ENCODE data around the gene ZNF107. TPM values are rescaled to one million over a fixed set of nuclear protein-coding genes. Genes with fewer than 3 reads are reported as not detected.

The ZNF107 gene
- total RNA-seq (ENCODE audit: unreplicated experiment) = 10.3 TPM
- long read RNA-seq, partial matches to known transcripts = 0 of 5 reads
- long read RNA-seq, other reads (novel, unspliced or antisense) = 5 of 5 reads

- Mint-ChIP-seq H3K36me3 (ENCODE audit: unreplicated experiment) (no peaks in the 10 kb centered on the region), H3K9me3 (ENCODE audit: unreplicated experiment) (peaks cover 6% of the 10 kb centered on the region), H3K4me1 (ENCODE audit: low read depth, unreplicated experiment) (peaks cover 8% of the 10 kb centered on the region), H3K27me3 (ENCODE audit: unreplicated experiment) (peaks cover 2% of the 10 kb centered on the region), H3K4me3 (ENCODE audit: unreplicated experiment) (peak within 1 kb of the TSS; percentile 96), H3K27ac (ENCODE audit: unreplicated experiment) (peak within 1 kb of the TSS; percentile 99)
- DNase-seq = peak; percentile 90
- TF ChIP-seq, protein P1, sequence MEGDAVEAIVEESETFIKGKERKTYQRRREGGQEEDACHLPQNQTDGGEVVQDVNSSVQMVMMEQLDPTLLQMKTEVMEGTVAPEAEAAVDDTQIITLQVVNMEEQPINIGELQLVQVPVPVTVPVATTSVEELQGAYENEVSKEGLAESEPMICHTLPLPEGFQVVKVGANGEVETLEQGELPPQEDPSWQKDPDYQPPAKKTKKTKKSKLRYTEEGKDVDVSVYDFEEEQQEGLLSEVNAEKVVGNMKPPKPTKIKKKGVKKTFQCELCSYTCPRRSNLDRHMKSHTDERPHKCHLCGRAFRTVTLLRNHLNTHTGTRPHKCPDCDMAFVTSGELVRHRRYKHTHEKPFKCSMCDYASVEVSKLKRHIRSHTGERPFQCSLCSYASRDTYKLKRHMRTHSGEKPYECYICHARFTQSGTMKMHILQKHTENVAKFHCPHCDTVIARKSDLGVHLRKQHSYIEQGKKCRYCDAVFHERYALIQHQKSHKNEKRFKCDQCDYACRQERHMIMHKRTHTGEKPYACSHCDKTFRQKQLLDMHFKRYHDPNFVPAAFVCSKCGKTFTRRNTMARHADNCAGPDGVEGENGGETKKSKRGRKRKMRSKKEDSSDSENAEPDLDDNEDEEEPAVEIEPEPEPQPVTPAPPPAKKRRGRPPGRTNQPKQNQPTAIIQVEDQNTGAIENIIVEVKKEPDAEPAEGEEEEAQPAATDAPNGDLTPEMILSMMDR (IDR thresholded peaks at IDR 0.05; ENCODE audit: partially characterized antibody, unreplicated experiment) = no peak
These were observed at the start of gene ZNF107 for GRCh38 chr7:64665980-64666662. Gene ZNF107, plus strand, starts transcription at chr7:64666133. Its CDS starts 150 bp downstream, at chr7:64666283.

DNA sequence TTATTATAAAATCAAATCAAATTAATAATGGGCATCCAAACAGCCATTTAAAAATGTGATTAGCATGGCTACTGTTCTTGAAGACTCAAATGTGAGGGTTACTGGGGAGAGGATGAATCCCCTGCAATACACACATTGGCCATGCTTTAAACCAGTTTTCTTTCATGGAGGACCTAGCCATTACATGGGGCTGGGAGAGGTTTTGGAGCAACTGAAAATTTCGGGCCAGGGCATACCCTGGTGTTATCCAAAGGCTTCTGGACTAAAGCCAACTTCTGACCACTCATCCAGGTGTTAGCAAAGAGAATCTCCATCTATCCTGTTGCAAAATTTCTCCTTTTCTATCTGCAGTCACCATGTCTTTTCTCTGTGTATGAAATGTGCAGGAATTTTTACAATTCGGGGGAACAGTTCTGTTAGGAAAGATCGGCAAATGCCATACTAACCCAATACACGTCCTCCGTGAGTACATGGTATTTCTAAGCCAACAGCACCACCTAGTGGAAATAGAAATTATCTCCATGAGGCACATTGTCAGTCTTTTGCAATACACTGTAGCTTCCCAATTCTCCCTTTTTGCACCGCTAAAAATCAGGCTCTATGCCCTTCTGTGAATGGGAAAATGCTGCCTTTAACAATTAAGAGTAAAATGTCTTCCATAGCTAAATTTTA is 47.0 kb upstream of the ZNF107 start:
- DNase-seq = no peak
- TF ChIP-seq, protein P1 (IDR thresholded peaks at IDR 0.05; ENCODE audit: partially characterized antibody, unreplicated experiment) = peak; percentile 44
- peaks cover 20% of the 10 kb centered on the region for H3K9me3 Mint-ChIP-seq (ENCODE audit: unreplicated experiment)

DNA sequence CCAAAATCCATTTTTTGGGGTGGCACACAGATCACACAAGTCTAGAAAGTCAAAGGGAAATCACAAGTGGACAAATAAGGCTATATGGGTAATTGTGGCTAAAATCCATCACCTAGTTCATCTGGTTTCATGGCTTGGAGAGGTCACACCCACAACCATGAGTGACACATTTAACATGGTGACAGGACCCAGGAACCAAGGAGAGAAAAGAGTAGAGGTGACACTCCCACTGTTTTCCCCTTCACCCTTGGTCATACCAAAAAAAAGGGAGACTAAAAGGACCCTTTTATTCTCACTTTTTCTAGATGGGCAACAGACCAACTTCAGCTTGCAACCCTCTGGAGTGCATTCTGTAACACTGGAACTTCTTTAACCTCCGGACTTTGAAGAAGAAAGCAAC is 46.2 kb upstream of the ZNF107 start:
- TF ChIP-seq, protein P1 (IDR thresholded peaks at IDR 0.05; ENCODE audit: partially characterized antibody, unreplicated experiment) = no peak
- Mint-ChIP-seq H3K4me3 (ENCODE audit: unreplicated experiment) (no peak overlapping the region), H3K4me1 (ENCODE audit: low read depth, unreplicated experiment) (no peaks in the 10 kb centered on the region), H3K27me3 (ENCODE audit: unreplicated experiment) (no peaks in the 10 kb centered on the region), H3K36me3 (ENCODE audit: unreplicated experiment) (peaks cover 10% of the 10 kb centered on the region), H3K27ac (ENCODE audit: unreplicated experiment) (no peak overlapping the region), H3K9me3 (ENCODE audit: unreplicated experiment) (peaks cover 20% of the 10 kb centered on the region)
- DNase-seq = no peak

More for the DNA sequence above, 47.0 kb upstream of the ZNF107 start:
- Mint-ChIP-seq H3K4me1 (ENCODE audit: low read depth, unreplicated experiment) (no peaks in the 10 kb centered on the region), H3K36me3 (ENCODE audit: unreplicated experiment) (peaks cover 10% of the 10 kb centered on the region), H3K4me3 (ENCODE audit: unreplicated experiment) (no peak overlapping the region), H3K27ac (ENCODE audit: unreplicated experiment) (no peak overlapping the region), H3K27me3 (ENCODE audit: unreplicated experiment) (no peaks in the 10 kb centered on the region)

- H3K4me3 Mint-ChIP-seq (ENCODE audit: unreplicated experiment) = no peak overlapping the region
- peaks cover 6% of the 10 kb centered on the region for H3K9me3 Mint-ChIP-seq (ENCODE audit: unreplicated experiment)
- no peaks in the 10 kb centered on the region for H3K4me1 Mint-ChIP-seq (ENCODE audit: low read depth, unreplicated experiment)
- H3K36me3 Mint-ChIP-seq (ENCODE audit: unreplicated experiment) = peaks cover 4% of the 10 kb centered on the region
- TF ChIP-seq, protein P1 (IDR thresholded peaks at IDR 0.05; ENCODE audit: partially characterized antibody, unreplicated experiment) = no peak
- no peaks in the 10 kb centered on the region for H3K27me3 Mint-ChIP-seq (ENCODE audit: unreplicated experiment)
- no peak overlapping the region for H3K27ac Mint-ChIP-seq (ENCODE audit: unreplicated experiment)
- DNase-seq = no peak
These were observed 44.3 kb upstream of the ZNF107 start for GRCh38 chr7:64621656-64622055.

All from glutamatergic neuron (in vitro differentiated cells).